A549 (cell line): ENCODE results near the gene KCNQ1OT1. TPM values are rescaled to one million over a fixed set of nuclear protein-coding genes. Genes with fewer than 3 reads are reported as not detected.

Source experiments
- ATAC-seq, 2 experiments: fragments of 200-7000 bp in 1 of 2; fragments of >200 bp in 1 of 2; cut with Nextera tagmentation in 1 of 2; cut with Tn5 transposase in 1 of 2; 3 replicates each; pipeline versions ENCODE4 v1.8.0 to v1.9.1; 2018 to 2020; ENCODE audit warnings: mild to moderate bottlenecking in 1 of 2, moderate library complexity in 1 of 2
- CTCF ChIA-PET: fragments of 300-600 bp; sonication (Branson Sonifier 250); formaldehyde crosslinking; extraction: SDS; loops from one replicate; lab custom pipeline; 2021; ENCODE audit warnings: antibody characterized with exemption, inconsistent platforms; lab: Yijun Ruan, JAX
- POLR2A ChIA-PET: fragments of 350-600 bp; formaldehyde crosslinking; extraction: SDS; loops from one replicate; lab custom pipeline; 2021; ENCODE audit warnings: antibody characterized with exemption, inconsistent platforms; lab: Yijun Ruan, JAX
- DNase-seq, 2 experiments: peaks; one replicate each; pipeline versions ENCODE4 v3.0.0 to v3.0.0-alpha.2; 2011 to 2016; ENCODE audit warnings: low read depth in 1 of 2, low spot score in 1 of 2
- FAIRE-seq: peaks from 2 replicates; lab custom pipeline; 2011; peaks lifted over from hg19 to GRCh38; lab: Jason Lieb, UNC
- H3K27ac ChIP-seq, 2 experiments: fragments of >200 bp; sonication (Bioruptor Twin); formaldehyde crosslinking; 3 replicates each; pipeline ENCODE4 v1.5.1; 2016 to 2017
- H3K4me1 ChIP-seq: fragments of >200 bp; sonication (Bioruptor Twin); formaldehyde crosslinking; 3 replicates; pipeline ENCODE4 v1.6.1; 2016
- H3K4me2 ChIP-seq: fragments of >200 bp; sonication (Bioruptor Twin); formaldehyde crosslinking; 3 replicates; pipeline ENCODE4 v1.6.1; 2016
- H3K4me3 ChIP-seq: fragments of >200 bp; sonication (Bioruptor Twin); formaldehyde crosslinking; 3 replicates; pipeline ENCODE4 v1.5.1; 2016
- H3K9me3 ChIP-seq: fragments of >200 bp; sonication (Bioruptor Twin); formaldehyde crosslinking; 3 replicates; pipeline ENCODE4 v1.6.1; 2016
- BHLHE40 ChIP-seq: IDR thresholded peaks from 2 replicates; pipeline ENCODE4 v1.6.1; 2012; ENCODE audit warnings: low read depth, low read length, inconsistent platforms
- CEBPB ChIP-seq, 2 experiments: fragments of >200 bp in 1 of 2; sonication (Bioruptor Twin) in 1 of 2; formaldehyde crosslinking in 1 of 2; IDR thresholded peaks; 2 replicates each; pipeline ENCODE4 v1.6.1; 2012 to 2016
- CHD2 ChIP-seq: fragments of 150-350 bp; IDR thresholded peaks from 2 replicates; pipeline ENCODE4 v1.6.1; 2014; ENCODE audit warnings: low read length; ENCODE audit not compliant: partially characterized antibody
- EHMT2 ChIP-seq: fragments of 200-600 bp; sonication (generic); IDR thresholded peaks from 2 replicates; pipeline ENCODE4 v1.6.1; 2016; ENCODE audit warnings: antibody characterized with exemption, low read depth, mild to moderate bottlenecking, moderate library complexity
- EP300 ChIP-seq, 2 experiments: fragments of >200 bp; sonication (Bioruptor Twin); formaldehyde crosslinking; IDR thresholded peaks; 2 replicates in 1 of 2; 3 replicates in 1 of 2; pipeline ENCODE4 v1.6.1; 2016 to 2017
- ESRRA ChIP-seq: fragments of 150-350 bp; IDR thresholded peaks from 2 replicates; pipeline ENCODE4 v1.6.1; 2014; ENCODE audit warnings: mild to moderate bottlenecking, low read length, borderline replicate concordance
- HEYL ChIP-seq: fragments of 250-450 bp; sonication (Bioruptor Pico); IDR thresholded peaks from 2 replicates; pipeline ENCODE4 v1.8.0; 2021; ENCODE audit warnings: mild to moderate bottlenecking, moderate library complexity
- HOXA7 ChIP-seq: fragments of 250-450 bp; sonication (Bioruptor Pico); IDR thresholded peaks from 2 replicates; pipeline ENCODE4 v1.5.0; 2020; ENCODE audit warnings: mild to moderate bottlenecking, moderate library complexity
- HOXB13 ChIP-seq: fragments of 250-450 bp; sonication (Bioruptor Pico); IDR thresholded peaks from 2 replicates; pipeline ENCODE4 v1.5.0; 2020; ENCODE audit warnings: low read depth, mild to moderate bottlenecking, moderate library complexity
- NR3C1 ChIP-seq: fragments of >200 bp; sonication (Bioruptor Twin); formaldehyde crosslinking; IDR thresholded peaks from 3 replicates; pipeline ENCODE4 v1.6.1; 2017
- RAD21 ChIP-seq, 2 experiments: fragments of >200 bp in 1 of 2; sonication (Bioruptor Twin) in 1 of 2; formaldehyde crosslinking in 1 of 2; IDR thresholded peaks in 1 of 2; conservative IDR thresholded peaks in 1 of 2; 2 replicates in 1 of 2; 3 replicates in 1 of 2; pipeline ENCODE4 v1.6.1; 2012 to 2018; ENCODE audit warnings: inconsistent platforms in 1 of 2
- RCOR1 ChIP-seq: fragments of 150-350 bp; IDR thresholded peaks from 2 replicates; pipeline ENCODE4 v1.6.1; 2014; ENCODE audit warnings: antibody characterized with exemption, low read length, low read depth
- SREBF2 ChIP-seq: fragments of 450-650 bp; IDR thresholded peaks from 2 replicates; pipeline ENCODE4 v1.6.1; 2014; ENCODE audit warnings: mild to moderate bottlenecking, moderate library complexity
- TFCP2L1 ChIP-seq: fragments of 250-450 bp; sonication (Bioruptor Pico); IDR thresholded peaks from 2 replicates; pipeline ENCODE4 v1.5.0; 2021; ENCODE audit warnings: mild to moderate bottlenecking
- ZFP36 ChIP-seq: fragments of 450-650 bp; IDR thresholded peaks from 2 replicates; pipeline ENCODE4 v1.6.1; 2014; ENCODE audit warnings: borderline replicate concordance; ENCODE audit not compliant: partially characterized antibody
- ZNF302 ChIP-seq: fragments of 250-450 bp; sonication (Bioruptor Pico); IDR thresholded peaks from 2 replicates; pipeline ENCODE4 v1.9.0; 2021; ENCODE audit warnings: inconsistent platforms, mild to moderate bottlenecking, moderate library complexity
- WGBS: methylation state at CpG from one replicate; pipeline ENCODE4 v1.1.6; 2017; ENCODE audit errors: missing lambda C conversion rate; 5-methylcytosine and 5-hydroxymethylcytosine counted together
- polyA plus RNA-seq, 4 experiments: library from polyadenylated mRNA; depleted of rRNA in 3 of 4; stranded (reverse); fragments of >200 nt; fragmentation: RNase III in 1 of 4; extraction: RNeasy Plus Mini Kit Qiagen cat#74134 plus additional on column Dnase treatment in 1 of 4; gene quantifications; 2 replicates in 3 of 4; 3 replicates in 1 of 4; pipeline ENCODE4 v1.2.3, GENCODE V29; 2011 to 2017
- TF ChIP-seq, protein P1 (sequence below): IDR thresholded peaks from 2 replicates; pipeline ENCODE4 v1.6.1; 2012
- TF ChIP-seq, protein P2 (sequence below): IDR thresholded peaks from 2 replicates; pipeline ENCODE4 v1.6.1; 2012; ENCODE audit warnings: low read depth, borderline replicate concordance
- TF ChIP-seq, protein P3 (sequence below): fragments of 250-450 bp; sonication (Bioruptor Pico); IDR thresholded peaks from 2 replicates; pipeline ENCODE4 v1.5.0; 2020; ENCODE audit warnings: low read depth, mild to moderate bottlenecking, moderate library complexity

Gene KCNQ1OT1
- polyA plus RNA-seq, 2 of the 4 experiments (the other 2 are of a cell fraction): 0.03 to 0.13 TPM

DNA sequence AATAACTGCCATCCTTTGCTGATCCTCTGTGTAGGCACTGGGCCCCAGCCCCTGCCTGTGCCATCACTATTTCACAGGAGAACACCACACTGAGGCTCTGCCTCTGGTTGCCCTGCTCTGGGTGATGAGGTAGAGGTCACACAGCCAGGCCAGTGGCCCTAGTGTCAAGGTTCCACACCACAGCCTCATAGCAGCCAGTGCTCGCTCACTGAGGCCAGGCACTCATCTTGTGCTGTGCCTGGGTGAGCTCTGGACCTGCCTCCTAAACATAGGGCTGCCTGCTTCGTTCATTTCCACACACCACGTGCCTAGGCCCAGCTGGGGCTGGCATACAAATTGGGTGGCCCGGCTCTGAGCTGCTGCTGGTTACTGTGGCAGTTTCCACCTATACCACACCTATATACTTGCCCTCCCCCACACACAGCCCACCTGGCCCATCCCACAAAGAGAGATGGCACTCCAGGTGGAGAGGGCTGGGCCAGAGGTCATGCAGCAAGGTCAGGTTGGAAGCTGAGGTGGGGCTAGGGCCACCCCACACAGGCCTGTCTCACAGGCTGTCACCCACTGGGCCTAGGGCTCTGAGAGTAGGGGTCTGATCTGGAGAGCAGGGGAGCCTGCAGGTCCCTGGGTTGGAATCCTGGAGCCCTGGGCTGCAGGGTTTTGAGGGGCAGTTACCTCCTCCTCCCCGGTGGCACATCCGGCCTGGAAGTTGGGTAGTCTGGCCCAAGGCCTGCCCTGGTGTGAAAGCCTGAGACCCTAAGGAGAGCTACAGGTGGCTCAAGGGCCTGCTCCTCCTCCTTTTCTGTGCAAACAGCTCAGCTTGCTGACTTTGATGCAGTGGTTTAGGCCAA lies 11.2 kb downstream of the KCNQ1OT1 start:
- ChIA-PET CTCF (interaction anchor here (1.2 to 1.7 kb wide), 2 partner anchors 10 to 157 kb away, joined by 3 to 7 read pairs; no protein-coding TSS in a partner anchor), POLR2A (no interaction called here)
- 81% methylated on average over 4 of the region's 6 CpGs for WGBS
- Histone ChIP-seq H3K4me1 (no peaks in the 10 kb centered on the region), H3K4me3 (no peak overlapping the region), H3K9me3 (no peaks in the 10 kb centered on the region), H3K27ac (no peak overlapping the region), H3K4me2 (no peak overlapping the region)
- no peak for ATAC-seq
- no peak for FAIRE-seq
- no peak for DNase-seq
- TF ChIP-seq ZNF302 (no peak), ZFP36 (no peak), HOXB13 (CRISPR knock-in tag) (no peak), RAD21 (conservative IDR thresholded peaks at IDR 0.05 in 1 of 2, IDR thresholded peaks at IDR 0.05 in 1 of 2) (no peak), SREBF2 (no peak)

DNA sequence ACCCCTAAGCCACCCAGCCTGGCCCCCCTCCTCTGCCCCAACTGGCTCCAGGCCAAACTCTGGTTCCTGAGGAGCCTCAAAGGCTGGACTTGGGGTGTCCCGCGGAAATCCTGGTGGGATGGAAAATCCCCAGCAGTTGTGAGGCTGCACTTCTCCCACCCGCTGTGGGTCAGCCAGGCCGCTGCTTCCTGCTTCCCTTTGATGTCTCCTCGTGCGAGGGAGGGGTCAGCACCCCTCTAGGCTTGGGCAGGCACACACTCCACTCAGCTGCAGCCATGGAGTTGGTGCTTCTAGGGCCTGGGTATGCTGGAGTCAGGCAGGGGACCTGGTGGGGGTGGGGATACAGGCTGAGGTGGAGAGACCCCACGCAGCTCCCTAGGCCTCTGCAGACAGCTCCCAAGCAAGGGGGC lies 12.0 kb downstream of the KCNQ1OT1 start:
- Histone ChIP-seq H3K4me3 (no peak overlapping the region), H3K4me2 (no peak overlapping the region), H3K27ac (no peak overlapping the region), H3K4me1 (no peaks in the 10 kb centered on the region), H3K9me3 (no peaks in the 10 kb centered on the region)
- TF ChIP-seq EHMT2 (no peak), CEBPB (IDR thresholded peaks at IDR 0.05) (no peak), RAD21 (conservative IDR thresholded peaks at IDR 0.05 in 1 of 2, IDR thresholded peaks at IDR 0.05 in 1 of 2) (no peak), CHD2 (no peak), BHLHE40 (no peak), TFCP2L1 (CRISPR knock-in tag) (no peak), HEYL (no peak), HOXA7 (no peak), NR3C1 (no peak), RCOR1 (no peak), EP300 (IDR thresholded peaks at IDR 0.05) (no peak)
- TF ChIP-seq, protein P1, sequence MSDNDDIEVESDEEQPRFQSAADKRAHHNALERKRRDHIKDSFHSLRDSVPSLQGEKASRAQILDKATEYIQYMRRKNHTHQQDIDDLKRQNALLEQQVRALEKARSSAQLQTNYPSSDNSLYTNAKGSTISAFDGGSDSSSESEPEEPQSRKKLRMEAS: no peak
- TF ChIP-seq, protein P2, sequence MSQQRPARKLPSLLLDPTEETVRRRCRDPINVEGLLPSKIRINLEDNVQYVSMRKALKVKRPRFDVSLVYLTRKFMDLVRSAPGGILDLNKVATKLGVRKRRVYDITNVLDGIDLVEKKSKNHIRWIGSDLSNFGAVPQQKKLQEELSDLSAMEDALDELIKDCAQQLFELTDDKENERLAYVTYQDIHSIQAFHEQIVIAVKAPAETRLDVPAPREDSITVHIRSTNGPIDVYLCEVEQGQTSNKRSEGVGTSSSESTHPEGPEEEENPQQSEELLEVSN: no peak
- TF ChIP-seq, protein P3, sequence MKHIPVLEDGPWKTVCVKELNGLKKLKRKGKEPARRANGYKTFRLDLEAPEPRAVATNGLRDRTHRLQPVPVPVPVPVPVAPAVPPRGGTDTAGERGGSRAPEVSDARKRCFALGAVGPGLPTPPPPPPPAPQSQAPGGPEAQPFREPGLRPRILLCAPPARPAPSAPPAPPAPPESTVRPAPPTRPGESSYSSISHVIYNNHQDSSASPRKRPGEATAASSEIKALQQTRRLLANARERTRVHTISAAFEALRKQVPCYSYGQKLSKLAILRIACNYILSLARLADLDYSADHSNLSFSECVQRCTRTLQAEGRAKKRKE (CRISPR knock-in tag): no peak
- WGBS: no CpG with 5 or more reads among the region's 7 CpGs
- ATAC-seq (no peak), DNase-seq (no peak), FAIRE-seq (no peak)
- ChIA-PET POLR2A (no interaction called here), CTCF (interaction anchor here (0.6 to 2.0 kb wide), 3 partner anchors 20 to 204 kb away, joined by 3 to 7 read pairs (median 5); no protein-coding TSS in a partner anchor)

DNA sequence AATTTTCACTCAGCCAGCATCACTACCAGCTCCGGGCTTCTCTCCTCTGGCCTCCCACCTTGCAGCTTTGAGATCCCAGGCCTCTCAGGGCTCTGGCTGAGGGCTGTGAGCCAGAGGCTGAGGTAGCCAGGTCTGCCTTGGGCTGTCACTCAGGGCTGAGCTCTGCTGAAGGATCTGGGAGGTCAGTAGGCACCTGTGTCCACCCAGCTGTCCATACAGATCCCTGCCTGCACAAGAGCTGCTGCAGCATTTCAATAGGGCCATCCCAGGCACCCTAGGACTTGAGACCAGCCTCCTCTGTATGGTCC lies 12.6 kb downstream of the KCNQ1OT1 start:
- no peak overlapping the region for H3K4me2 ChIP-seq
- WGBS: 75% methylated on average over 1 of the region's 1 CpG
- ATAC-seq: no peak; a peak in 1 of 6 replicates
- H3K4me3 ChIP-seq: no peak overlapping the region
- H3K4me1 ChIP-seq: no peaks in the 10 kb centered on the region
- no peaks in the 10 kb centered on the region for H3K9me3 ChIP-seq
- CTCF ChIA-PET: interaction anchor here (0.8 to 2.0 kb wide), 5 partner anchors 8 to 205 kb away, joined by 3 to 11 read pairs (median 4); no protein-coding TSS in a partner anchor
- no peak overlapping the region for H3K27ac ChIP-seq
- TF ChIP-seq RAD21 (conservative IDR thresholded peaks at IDR 0.05 in 1 of 2, IDR thresholded peaks at IDR 0.05 in 1 of 2): no peak
- TF ChIP-seq ESRRA: no peak
- TF ChIP-seq CEBPB (IDR thresholded peaks at IDR 0.05): no peak
- TF ChIP-seq, all 56 proteins: peak for 0
- POLR2A ChIA-PET: no interaction called here
- DNase-seq: no peak
- FAIRE-seq: no peak
